WTC11 (cell line): ENCODE results near the gene SDK2. TPM values are rescaled to one million over a fixed set of nuclear protein-coding genes. Genes with fewer than 3 reads are reported as not detected.

Source experiments
- ATAC-seq: fragments of 200-7000 bp; cut with Tn5 transposase; 2 replicates; pipeline ENCODE4 v1.10.0; 2021; ENCODE audit warnings: mild to moderate bottlenecking, moderate library complexity
- CTCF ChIA-PET: fragments of 300-600 bp; sonication (Branson Sonifier 250); formaldehyde crosslinking; loops from one replicate; lab custom pipeline; 2021; ENCODE audit warnings: antibody characterized with exemption; lab: Charles Lee
- POLR2A ChIA-PET: fragments of 350-600 bp; sonication (Branson Sonifier 250); formaldehyde crosslinking; loops from one replicate; lab custom pipeline; 2021; ENCODE audit warnings: antibody characterized with exemption; lab: Charles Lee
- DNase-seq: peaks from one replicate; pipeline ENCODE4 v3.0.0; 2021; ENCODE audit warnings: low spot score
- H3K27ac Mint-ChIP-seq: 2 replicates; pipeline ENCODE4 v1.8.0; 2021; ENCODE audit warnings: mixed read lengths
- H3K27me3 Mint-ChIP-seq: 2 replicates; pipeline ENCODE4 v1.8.0; 2021; ENCODE audit warnings: low read depth, mild to moderate bottlenecking, moderate library complexity, mixed read lengths
- H3K36me3 Mint-ChIP-seq: 2 replicates; pipeline ENCODE4 v1.8.0; 2021; ENCODE audit warnings: mixed read lengths
- H3K4me1 Mint-ChIP-seq: 2 replicates; pipeline ENCODE4 v1.8.0; 2022; ENCODE audit warnings: mixed read lengths
- H3K4me3 Mint-ChIP-seq: 2 replicates; pipeline ENCODE4 v1.8.0; 2021; ENCODE audit warnings: mild to moderate bottlenecking, moderate library complexity, mixed read lengths
- H3K9me3 Mint-ChIP-seq: 2 replicates; pipeline ENCODE4 v1.8.0; 2021; ENCODE audit warnings: mixed read lengths
- CREB1 ChIP-seq: sonication (generic); formaldehyde crosslinking; IDR thresholded peaks from 2 replicates; pipeline ENCODE4 v1.8.0; 2023; ENCODE audit warnings: mild to moderate bottlenecking, missing genetic modification reagents
- ELF4 ChIP-seq: sonication (generic); formaldehyde crosslinking; IDR thresholded peaks from 2 replicates; pipeline ENCODE4 v1.8.1; 2022; ENCODE audit warnings: low read depth, mild to moderate bottlenecking, moderate library complexity, missing genetic modification reagents
- ESRRA ChIP-seq: sonication (generic); formaldehyde crosslinking; IDR thresholded peaks from 2 replicates; pipeline ENCODE4 v1.8.1; 2022; ENCODE audit warnings: mild to moderate bottlenecking, missing genetic modification reagents, borderline replicate concordance
- GABPB1 ChIP-seq: sonication (generic); formaldehyde crosslinking; IDR thresholded peaks from 2 replicates; pipeline ENCODE4 v1.8.1; 2023; ENCODE audit warnings: mild to moderate bottlenecking, missing genetic modification reagents
- NFATC4 ChIP-seq: fragments of 250-450 bp; sonication (Bioruptor Pico); IDR thresholded peaks from 2 replicates; pipeline ENCODE4 v1.9.0; 2021; ENCODE audit warnings: mild to moderate bottlenecking
- OVOL2 ChIP-seq: fragments of 250-450 bp; sonication (Bioruptor Pico); IDR thresholded peaks from 2 replicates; pipeline ENCODE4 v1.9.0; 2021; ENCODE audit warnings: mild to moderate bottlenecking, borderline replicate concordance
- PRRX2 ChIP-seq: fragments of 250-450 bp; sonication (Bioruptor Pico); IDR thresholded peaks from 2 replicates; pipeline ENCODE4 v1.8.0; 2021; ENCODE audit warnings: mild to moderate bottlenecking
- STAT6 ChIP-seq: sonication (generic); formaldehyde crosslinking; conservative IDR thresholded peaks from 2 replicates; pipeline ENCODE4 v1.8.1; 2023; ENCODE audit warnings: mild to moderate bottlenecking, low read depth, missing genetic modification reagents, moderate library complexity
- TCF7 ChIP-seq: sonication (generic); formaldehyde crosslinking; IDR thresholded peaks from 2 replicates; pipeline ENCODE4 v1.8.0; 2022; ENCODE audit warnings: mild to moderate bottlenecking, low read depth, missing genetic modification reagents, moderate library complexity
- ZNF219 ChIP-seq: sonication (generic); formaldehyde crosslinking; IDR thresholded peaks from 2 replicates; pipeline ENCODE4 v1.8.0; 2023; ENCODE audit warnings: missing genetic modification reagents, mild to moderate bottlenecking, borderline replicate concordance
- ZNF232 ChIP-seq: sonication (generic); formaldehyde crosslinking; IDR thresholded peaks from 2 replicates; pipeline ENCODE4 v1.8.0; 2022; ENCODE audit warnings: mild to moderate bottlenecking, missing genetic modification reagents
- ZNF317 ChIP-seq: sonication (generic); formaldehyde crosslinking; IDR thresholded peaks from 2 replicates; pipeline ENCODE4 v1.8.1; 2023; ENCODE audit warnings: low read depth, mild to moderate bottlenecking, moderate library complexity, missing genetic modification reagents, borderline replicate concordance
- ZNF671 ChIP-seq: fragments of 250-450 bp; sonication (Bioruptor Pico); IDR thresholded peaks from 2 replicates; pipeline ENCODE4 v1.8.0; 2021; ENCODE audit warnings: mild to moderate bottlenecking
- total RNA-seq: library from RNA; stranded (reverse); gene quantifications from 3 replicates; pipeline ENCODE4 v1.2.3, GENCODE V29; 2021
- TF ChIP-seq, protein P1 (sequence below): fragments of 250-450 bp; sonication (Bioruptor Pico); IDR thresholded peaks from 2 replicates; pipeline ENCODE4 v1.9.0; 2021; ENCODE audit warnings: mild to moderate bottlenecking
- TF ChIP-seq, protein P2 (sequence below): sonication (generic); formaldehyde crosslinking; IDR thresholded peaks from 2 replicates; pipeline ENCODE4 v1.8.1; 2022; ENCODE audit warnings: mild to moderate bottlenecking, missing genetic modification reagents, moderate library complexity, borderline replicate concordance
- TF ChIP-seq, protein P3 (sequence below): fragments of 250-450 bp; sonication (Bioruptor Pico); conservative IDR thresholded peaks from 2 replicates; pipeline ENCODE4 v1.9.0; 2021; ENCODE audit warnings: mild to moderate bottlenecking
- TF ChIP-seq, protein P4 (sequence below): sonication (generic); formaldehyde crosslinking; IDR thresholded peaks from 2 replicates; pipeline ENCODE4 v1.8.1; 2023; ENCODE audit warnings: mild to moderate bottlenecking, missing genetic modification reagents, borderline replicate concordance
- TF ChIP-seq, protein P5 (sequence below): sonication (generic); formaldehyde crosslinking; IDR thresholded peaks from 2 replicates; pipeline ENCODE4 v1.8.0; 2022; ENCODE audit warnings: mild to moderate bottlenecking, missing genetic modification reagents
- TF ChIP-seq, protein P6 (sequence below): sonication (generic); formaldehyde crosslinking; IDR thresholded peaks from 2 replicates; pipeline ENCODE4 v1.8.1; 2023; ENCODE audit warnings: mild to moderate bottlenecking, missing genetic modification reagents

The SDK2 gene
- total RNA-seq, 1 experiment from 2014 or later, result 14.8 TPM

GRCh38 chr17:73506470-73507435, 137.5 kb downstream of the SDK2 start:
- no peak for DNase-seq
- ATAC-seq, result no peak
- Mint-ChIP-seq H3K27ac (no peak overlapping the region), H3K4me3 (no peak overlapping the region), H3K27me3 (no peaks in the 10 kb centered on the region)
- TF ChIP-seq ZNF219 (CRISPR knock-in tag) (no peak), ZNF671 (no peak), TCF7 (CRISPR knock-in tag) (no peak), NFATC4 (CRISPR knock-in tag) (no peak), ZNF317 (no peak), OVOL2 (no peak), ESRRA (no peak), ELF4 (CRISPR knock-in tag) (no peak), CREB1 (CRISPR knock-in tag) (no peak), ZNF232 (CRISPR knock-in tag) (no peak), GABPB1 (CRISPR knock-in tag) (no peak), STAT6 (no peak), PRRX2 (CRISPR knock-in tag) (no peak)
- TF ChIP-seq, protein P1, sequence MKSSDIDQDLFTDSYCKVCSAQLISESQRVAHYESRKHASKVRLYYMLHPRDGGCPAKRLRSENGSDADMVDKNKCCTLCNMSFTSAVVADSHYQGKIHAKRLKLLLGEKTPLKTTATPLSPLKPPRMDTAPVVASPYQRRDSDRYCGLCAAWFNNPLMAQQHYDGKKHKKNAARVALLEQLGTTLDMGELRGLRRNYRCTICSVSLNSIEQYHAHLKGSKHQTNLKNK (CRISPR knock-in tag), result no peak
- TF ChIP-seq, protein P2, sequence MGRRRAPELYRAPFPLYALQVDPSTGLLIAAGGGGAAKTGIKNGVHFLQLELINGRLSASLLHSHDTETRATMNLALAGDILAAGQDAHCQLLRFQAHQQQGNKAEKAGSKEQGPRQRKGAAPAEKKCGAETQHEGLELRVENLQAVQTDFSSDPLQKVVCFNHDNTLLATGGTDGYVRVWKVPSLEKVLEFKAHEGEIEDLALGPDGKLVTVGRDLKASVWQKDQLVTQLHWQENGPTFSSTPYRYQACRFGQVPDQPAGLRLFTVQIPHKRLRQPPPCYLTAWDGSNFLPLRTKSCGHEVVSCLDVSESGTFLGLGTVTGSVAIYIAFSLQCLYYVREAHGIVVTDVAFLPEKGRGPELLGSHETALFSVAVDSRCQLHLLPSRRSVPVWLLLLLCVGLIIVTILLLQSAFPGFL (CRISPR knock-in tag), result no peak
- TF ChIP-seq, protein P3, sequence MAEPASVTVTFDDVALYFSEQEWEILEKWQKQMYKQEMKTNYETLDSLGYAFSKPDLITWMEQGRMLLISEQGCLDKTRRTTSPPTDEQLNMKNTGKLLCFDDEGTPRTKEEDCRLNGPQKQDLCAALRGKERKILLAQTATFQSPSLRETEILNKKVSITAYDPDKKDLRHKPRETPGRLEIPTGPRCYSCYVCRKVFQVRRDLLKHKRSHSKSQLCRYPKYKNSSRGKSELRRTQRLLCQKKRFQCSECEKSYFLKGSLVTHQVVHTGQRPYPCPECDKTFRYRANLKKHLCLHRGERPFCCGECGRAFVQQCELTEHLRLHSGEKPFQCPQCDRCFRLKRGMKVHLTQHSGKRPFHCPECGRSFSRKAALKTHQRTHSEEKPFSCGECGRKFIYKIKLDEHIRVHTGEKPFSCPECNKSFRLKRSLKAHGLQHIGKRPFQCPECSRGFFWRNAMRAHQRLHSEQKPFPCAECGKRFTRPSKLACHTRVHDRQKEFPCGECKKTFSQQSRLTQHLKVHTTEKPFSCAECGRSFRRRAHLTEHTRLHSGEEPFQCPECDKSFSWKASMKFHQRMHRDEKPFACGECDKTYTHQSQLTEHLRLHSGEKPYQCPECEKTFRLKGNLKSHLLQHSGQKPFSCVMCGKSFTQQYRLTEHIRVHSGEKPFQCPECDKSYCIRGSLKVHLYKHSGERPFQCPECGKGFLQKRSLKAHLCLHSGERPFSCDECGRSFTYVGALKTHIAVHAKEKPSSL (CRISPR knock-in tag), result no peak
- TF ChIP-seq, protein P4, sequence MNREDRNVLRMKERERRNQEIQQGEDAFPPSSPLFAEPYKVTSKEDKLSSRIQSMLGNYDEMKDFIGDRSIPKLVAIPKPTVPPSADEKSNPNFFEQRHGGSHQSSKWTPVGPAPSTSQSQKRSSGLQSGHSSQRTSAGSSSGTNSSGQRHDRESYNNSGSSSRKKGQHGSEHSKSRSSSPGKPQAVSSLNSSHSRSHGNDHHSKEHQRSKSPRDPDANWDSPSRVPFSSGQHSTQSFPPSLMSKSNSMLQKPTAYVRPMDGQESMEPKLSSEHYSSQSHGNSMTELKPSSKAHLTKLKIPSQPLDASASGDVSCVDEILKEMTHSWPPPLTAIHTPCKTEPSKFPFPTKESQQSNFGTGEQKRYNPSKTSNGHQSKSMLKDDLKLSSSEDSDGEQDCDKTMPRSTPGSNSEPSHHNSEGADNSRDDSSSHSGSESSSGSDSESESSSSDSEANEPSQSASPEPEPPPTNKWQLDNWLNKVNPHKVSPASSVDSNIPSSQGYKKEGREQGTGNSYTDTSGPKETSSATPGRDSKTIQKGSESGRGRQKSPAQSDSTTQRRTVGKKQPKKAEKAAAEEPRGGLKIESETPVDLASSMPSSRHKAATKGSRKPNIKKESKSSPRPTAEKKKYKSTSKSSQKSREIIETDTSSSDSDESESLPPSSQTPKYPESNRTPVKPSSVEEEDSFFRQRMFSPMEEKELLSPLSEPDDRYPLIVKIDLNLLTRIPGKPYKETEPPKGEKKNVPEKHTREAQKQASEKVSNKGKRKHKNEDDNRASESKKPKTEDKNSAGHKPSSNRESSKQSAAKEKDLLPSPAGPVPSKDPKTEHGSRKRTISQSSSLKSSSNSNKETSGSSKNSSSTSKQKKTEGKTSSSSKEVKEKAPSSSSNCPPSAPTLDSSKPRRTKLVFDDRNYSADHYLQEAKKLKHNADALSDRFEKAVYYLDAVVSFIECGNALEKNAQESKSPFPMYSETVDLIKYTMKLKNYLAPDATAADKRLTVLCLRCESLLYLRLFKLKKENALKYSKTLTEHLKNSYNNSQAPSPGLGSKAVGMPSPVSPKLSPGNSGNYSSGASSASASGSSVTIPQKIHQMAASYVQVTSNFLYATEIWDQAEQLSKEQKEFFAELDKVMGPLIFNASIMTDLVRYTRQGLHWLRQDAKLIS (CRISPR knock-in tag), result no peak
- TF ChIP-seq, protein P5, sequence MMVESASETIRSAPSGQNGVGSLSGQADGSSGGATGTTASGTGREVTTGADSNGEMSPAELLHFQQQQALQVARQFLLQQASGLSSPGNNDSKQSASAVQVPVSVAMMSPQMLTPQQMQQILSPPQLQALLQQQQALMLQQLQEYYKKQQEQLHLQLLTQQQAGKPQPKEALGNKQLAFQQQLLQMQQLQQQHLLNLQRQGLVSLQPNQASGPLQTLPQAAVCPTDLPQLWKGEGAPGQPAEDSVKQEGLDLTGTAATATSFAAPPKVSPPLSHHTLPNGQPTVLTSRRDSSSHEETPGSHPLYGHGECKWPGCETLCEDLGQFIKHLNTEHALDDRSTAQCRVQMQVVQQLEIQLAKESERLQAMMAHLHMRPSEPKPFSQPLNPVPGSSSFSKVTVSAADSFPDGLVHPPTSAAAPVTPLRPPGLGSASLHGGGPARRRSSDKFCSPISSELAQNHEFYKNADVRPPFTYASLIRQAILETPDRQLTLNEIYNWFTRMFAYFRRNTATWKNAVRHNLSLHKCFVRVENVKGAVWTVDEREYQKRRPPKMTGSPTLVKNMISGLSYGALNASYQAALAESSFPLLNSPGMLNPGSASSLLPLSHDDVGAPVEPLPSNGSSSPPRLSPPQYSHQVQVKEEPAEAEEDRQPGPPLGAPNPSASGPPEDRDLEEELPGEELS (CRISPR knock-in tag), result no peak
- TF ChIP-seq, protein P6, sequence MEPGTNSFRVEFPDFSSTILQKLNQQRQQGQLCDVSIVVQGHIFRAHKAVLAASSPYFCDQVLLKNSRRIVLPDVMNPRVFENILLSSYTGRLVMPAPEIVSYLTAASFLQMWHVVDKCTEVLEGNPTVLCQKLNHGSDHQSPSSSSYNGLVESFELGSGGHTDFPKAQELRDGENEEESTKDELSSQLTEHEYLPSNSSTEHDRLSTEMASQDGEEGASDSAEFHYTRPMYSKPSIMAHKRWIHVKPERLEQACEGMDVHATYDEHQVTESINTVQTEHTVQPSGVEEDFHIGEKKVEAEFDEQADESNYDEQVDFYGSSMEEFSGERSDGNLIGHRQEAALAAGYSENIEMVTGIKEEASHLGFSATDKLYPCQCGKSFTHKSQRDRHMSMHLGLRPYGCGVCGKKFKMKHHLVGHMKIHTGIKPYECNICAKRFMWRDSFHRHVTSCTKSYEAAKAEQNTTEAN, result no peak
- TF ChIP-seq, all 79 proteins: peak for 0
- Mint-ChIP-seq H3K9me3 (peaks cover 9% of the 10 kb centered on the region), H3K4me1 (peaks cover 11% of the 10 kb centered on the region; the same call in 1 of the 2 replicates), H3K36me3 (peaks cover 5% of the 10 kb centered on the region; the same call in 1 of the 2 replicates)
- POLR2A ChIA-PET, result no interaction called here
- CTCF ChIA-PET, result interaction anchor here (2.0 kb wide), 1 partner anchor 9 kb away, joined by 6 read pairs; no protein-coding TSS in a partner anchor
